A549 (cell line): ENCODE data around the gene GSDMA. TPM values are rescaled to one million over a fixed set of nuclear protein-coding genes. Genes with fewer than 3 reads are reported as not detected.

ENCODE experiments used
- ATAC-seq, 2 experiments: fragments of 200-7000 bp in 1 of 2; fragments of >200 bp in 1 of 2; cut with Nextera tagmentation in 1 of 2; cut with Tn5 transposase in 1 of 2; 3 replicates each; pipeline versions ENCODE4 v1.8.0 to v1.9.1; 2018 to 2020; ENCODE audit warnings: mild to moderate bottlenecking in 1 of 2, moderate library complexity in 1 of 2
- CTCF ChIA-PET: fragments of 300-600 bp; sonication (Branson Sonifier 250); formaldehyde crosslinking; extraction: SDS; loops from one replicate; lab custom pipeline; 2021; ENCODE audit warnings: antibody characterized with exemption, inconsistent platforms; lab: Yijun Ruan, JAX
- POLR2A ChIA-PET: fragments of 350-600 bp; formaldehyde crosslinking; extraction: SDS; loops from one replicate; lab custom pipeline; 2021; ENCODE audit warnings: antibody characterized with exemption, inconsistent platforms; lab: Yijun Ruan, JAX
- DNase-seq, 2 experiments: peaks; one replicate each; pipeline versions ENCODE4 v3.0.0 to v3.0.0-alpha.2; 2011 to 2016; ENCODE audit warnings: low read depth in 1 of 2, low spot score in 1 of 2
- FAIRE-seq: peaks from 2 replicates; lab custom pipeline; 2011; peaks lifted over from hg19 to GRCh38; lab: Jason Lieb, UNC
- H3K27ac ChIP-seq, 2 experiments: fragments of >200 bp; sonication (Bioruptor Twin); formaldehyde crosslinking; 3 replicates each; pipeline ENCODE4 v1.5.1; 2016 to 2017
- H3K4me1 ChIP-seq: fragments of >200 bp; sonication (Bioruptor Twin); formaldehyde crosslinking; 3 replicates; pipeline ENCODE4 v1.6.1; 2016
- H3K4me2 ChIP-seq: fragments of >200 bp; sonication (Bioruptor Twin); formaldehyde crosslinking; 3 replicates; pipeline ENCODE4 v1.6.1; 2016
- H3K4me3 ChIP-seq: fragments of >200 bp; sonication (Bioruptor Twin); formaldehyde crosslinking; 3 replicates; pipeline ENCODE4 v1.5.1; 2016
- H3K9me3 ChIP-seq: fragments of >200 bp; sonication (Bioruptor Twin); formaldehyde crosslinking; 3 replicates; pipeline ENCODE4 v1.6.1; 2016
- CHD2 ChIP-seq: fragments of 150-350 bp; IDR thresholded peaks from 2 replicates; pipeline ENCODE4 v1.6.1; 2014; ENCODE audit warnings: low read length; ENCODE audit not compliant: partially characterized antibody
- CTCF ChIP-seq: fragments of >200 bp; sonication (Bioruptor Twin); formaldehyde crosslinking; IDR thresholded peaks from 3 replicates; pipeline ENCODE4 v1.5.1; 2016
- EP300 ChIP-seq, 2 experiments: fragments of >200 bp; sonication (Bioruptor Twin); formaldehyde crosslinking; IDR thresholded peaks; 2 replicates in 1 of 2; 3 replicates in 1 of 2; pipeline ENCODE4 v1.6.1; 2016 to 2017
- ESRRA ChIP-seq: fragments of 150-350 bp; IDR thresholded peaks from 2 replicates; pipeline ENCODE4 v1.6.1; 2014; ENCODE audit warnings: mild to moderate bottlenecking, low read length, borderline replicate concordance
- FOSB ChIP-seq: fragments of 250-450 bp; sonication (Bioruptor Pico); IDR thresholded peaks from 2 replicates; pipeline ENCODE4 v1.5.0; 2020; ENCODE audit warnings: mild to moderate bottlenecking, moderate library complexity
- FOXS1 ChIP-seq: fragments of 250-450 bp; sonication (Bioruptor Pico); IDR thresholded peaks from 2 replicates; pipeline ENCODE4 v1.5.0; 2020; ENCODE audit warnings: mild to moderate bottlenecking, moderate library complexity
- HDAC2 ChIP-seq: fragments of 200-600 bp; sonication (generic); IDR thresholded peaks from 2 replicates; pipeline ENCODE4 v1.6.1; 2016
- HOXA7 ChIP-seq: fragments of 250-450 bp; sonication (Bioruptor Pico); IDR thresholded peaks from 2 replicates; pipeline ENCODE4 v1.5.0; 2020; ENCODE audit warnings: mild to moderate bottlenecking, moderate library complexity
- HOXB5 ChIP-seq: fragments of 250-450 bp; sonication (Bioruptor Pico); IDR thresholded peaks from 2 replicates; pipeline ENCODE4 v1.5.0; 2020; ENCODE audit warnings: mild to moderate bottlenecking, moderate library complexity
- JUNB ChIP-seq: fragments of >200 bp; sonication (Bioruptor Twin); formaldehyde crosslinking; IDR thresholded peaks from 2 replicates; pipeline ENCODE4 v1.6.1; 2016
- KDM1A ChIP-seq: fragments of 200-600 bp; sonication (generic); IDR thresholded peaks from 2 replicates; pipeline ENCODE4 v1.6.1; 2016; ENCODE audit warnings: low read depth, mild to moderate bottlenecking
- MAFK ChIP-seq: fragments of 450-650 bp; IDR thresholded peaks from 2 replicates; pipeline ENCODE4 v1.6.1; 2014; ENCODE audit not compliant: partially characterized antibody
- MAZ ChIP-seq: fragments of 150-350 bp; IDR thresholded peaks from 2 replicates; pipeline ENCODE4 v1.6.1; 2014; ENCODE audit warnings: antibody characterized with exemption, low read depth, low read length, borderline replicate concordance
- MYC ChIP-seq: IDR thresholded peaks from 2 replicates; pipeline ENCODE4 v1.6.1; 2012; ENCODE audit warnings: mild to moderate bottlenecking, inconsistent platforms, low read length, improper control_type of control experiment, borderline replicate concordance
- NFE2L2 ChIP-seq: fragments of 150-350 bp; conservative IDR thresholded peaks from 2 replicates; pipeline ENCODE4 v1.6.1; 2014; ENCODE audit warnings: low read length
- NR3C1 ChIP-seq: fragments of >200 bp; sonication (Bioruptor Twin); formaldehyde crosslinking; IDR thresholded peaks from 3 replicates; pipeline ENCODE4 v1.6.1; 2017
- PHF8 ChIP-seq: fragments of 200-600 bp; sonication (generic); IDR thresholded peaks from 2 replicates; pipeline ENCODE4 v1.6.1; 2016; ENCODE audit warnings: low read depth, mild to moderate bottlenecking, antibody characterized with exemption, moderate library complexity, borderline replicate concordance
- POLR2AphosphoS2 ChIP-seq: conservative IDR thresholded peaks from 2 replicates; pipeline ENCODE4 v1.6.1; 2012; ENCODE audit warnings: low read length, improper control_type of control experiment, inconsistent platforms
- RARB ChIP-seq: fragments of 250-450 bp; sonication (Bioruptor Pico); IDR thresholded peaks from 2 replicates; pipeline ENCODE4 v1.8.0; 2021; ENCODE audit warnings: mild to moderate bottlenecking, moderate library complexity
- RNF2 ChIP-seq: fragments of 200-600 bp; sonication (generic); IDR thresholded peaks from 2 replicates; pipeline ENCODE4 v1.6.1; 2016; ENCODE audit warnings: low read depth, mild to moderate bottlenecking, antibody characterized with exemption, moderate library complexity, borderline replicate concordance
- SREBF2 ChIP-seq: fragments of 450-650 bp; IDR thresholded peaks from 2 replicates; pipeline ENCODE4 v1.6.1; 2014; ENCODE audit warnings: mild to moderate bottlenecking, moderate library complexity
- TFCP2L1 ChIP-seq: fragments of 250-450 bp; sonication (Bioruptor Pico); IDR thresholded peaks from 2 replicates; pipeline ENCODE4 v1.5.0; 2021; ENCODE audit warnings: mild to moderate bottlenecking
- ZC3H11A ChIP-seq: fragments of 450-650 bp; IDR thresholded peaks from 2 replicates; pipeline ENCODE4 v1.6.1; 2014; ENCODE audit warnings: antibody characterized with exemption, mild to moderate bottlenecking
- ZNF302 ChIP-seq: fragments of 250-450 bp; sonication (Bioruptor Pico); IDR thresholded peaks from 2 replicates; pipeline ENCODE4 v1.9.0; 2021; ENCODE audit warnings: inconsistent platforms, mild to moderate bottlenecking, moderate library complexity
- WGBS: methylation state at CpG from one replicate; pipeline ENCODE4 v1.1.6; 2017; ENCODE audit errors: missing lambda C conversion rate; 5-methylcytosine and 5-hydroxymethylcytosine counted together
- polyA plus RNA-seq, 4 experiments: library from polyadenylated mRNA; depleted of rRNA in 3 of 4; stranded (reverse); fragments of >200 nt; fragmentation: RNase III in 1 of 4; extraction: RNeasy Plus Mini Kit Qiagen cat#74134 plus additional on column Dnase treatment in 1 of 4; gene quantifications; 2 replicates in 3 of 4; 3 replicates in 1 of 4; pipeline ENCODE4 v1.2.3, GENCODE V29; 2011 to 2017
- TF ChIP-seq, protein P1 (sequence below): fragments of 450-650 bp; IDR thresholded peaks from 2 replicates; pipeline ENCODE4 v1.6.1; 2014; ENCODE audit warnings: antibody characterized with exemption

GSDMA gene
- polyA plus RNA-seq, 2 of the 4 experiments (the other 2 are of a cell fraction) = not detected

GRCh38 chr17:39965017-39965699, 2.4 kb downstream of the GSDMA start:
- FAIRE-seq = no peak
- 60% methylated on average over 8 of the region's 8 CpGs for WGBS

GRCh38 chr17:39966771-39967170, 4.0 kb downstream of the GSDMA start:
- no peak for ATAC-seq
- no peak for FAIRE-seq
- ChIA-PET CTCF (interaction anchor here (0.5 to 19.9 kb wide), 5 partner anchors 7 to 732 kb away, joined by 3 to 405 read pairs (median 7); partner anchors contain the start of genes GSDMA and PSMD3), POLR2A (interaction anchor here (1.1 kb wide), 1 partner anchor 146 kb away, joined by 4 read pairs; no protein-coding TSS in a partner anchor)
- no peak overlapping the region for H3K4me2 ChIP-seq
- no peaks in the 10 kb centered on the region for H3K9me3 ChIP-seq
- H3K27ac ChIP-seq = no peak overlapping the region
- H3K4me1 ChIP-seq = no peaks in the 10 kb centered on the region
- no peak for DNase-seq
- WGBS = 41% methylated on average over 6 of the region's 6 CpGs
- TF ChIP-seq MYC (no peak), ZC3H11A (no peak), MAZ (no peak), EP300 (IDR thresholded peaks at IDR 0.05) (no peak), POLR2AphosphoS2 (no peak), HOXB5 (CRISPR knock-in tag) (no peak), MAFK (no peak), HDAC2 (no peak), CHD2 (no peak)
- H3K4me3 ChIP-seq = no peak overlapping the region

More at GRCh38 chr17:39965017-39965699, 2.4 kb downstream of the GSDMA start:
- Histone ChIP-seq H3K4me1 (no peaks in the 10 kb centered on the region), H3K4me2 (no peak overlapping the region), H3K4me3 (no peak overlapping the region), H3K9me3 (no peaks in the 10 kb centered on the region), H3K27ac (no peak overlapping the region)
- CTCF ChIA-PET = interaction anchor here (0.9 to 19.9 kb wide), 5 partner anchors 5 to 110 kb away, joined by 3 to 405 read pairs (median 5); partner anchors contain the start of genes GSDMA and PSMD3
- TF ChIP-seq MAFK (no peak), FOSB (CRISPR knock-in tag) (no peak), POLR2AphosphoS2 (no peak), PHF8 (no peak), HOXB5 (CRISPR knock-in tag) (no peak), SREBF2 (no peak), RARB (CRISPR knock-in tag) (no peak), NR3C1 (no peak), NFE2L2 (no peak), CHD2 (no peak), RNF2 (no peak), CTCF (no peak), TFCP2L1 (no peak), HOXA7 (CRISPR knock-in tag) (no peak), JUNB (no peak), ZNF302 (no peak), FOXS1 (CRISPR knock-in tag) (no peak), KDM1A (no peak), ESRRA (no peak)
- TF ChIP-seq, protein P1, sequence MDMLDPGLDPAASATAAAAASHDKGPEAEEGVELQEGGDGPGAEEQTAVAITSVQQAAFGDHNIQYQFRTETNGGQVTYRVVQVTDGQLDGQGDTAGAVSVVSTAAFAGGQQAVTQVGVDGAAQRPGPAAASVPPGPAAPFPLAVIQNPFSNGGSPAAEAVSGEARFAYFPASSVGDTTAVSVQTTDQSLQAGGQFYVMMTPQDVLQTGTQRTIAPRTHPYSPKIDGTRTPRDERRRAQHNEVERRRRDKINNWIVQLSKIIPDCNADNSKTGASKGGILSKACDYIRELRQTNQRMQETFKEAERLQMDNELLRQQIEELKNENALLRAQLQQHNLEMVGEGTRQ = no peak
- ATAC-seq = no peak; a peak in 1 of 6 replicates
- POLR2A ChIA-PET = interaction anchor here (1.1 to 1.5 kb wide), 2 partner anchors 15 to 135 kb away, joined by 3 to 7 read pairs; partner anchors contain the start of genes NR1D1 and PSMD3
- no peak for DNase-seq
